KG1 (cell line): ENCODE data around the gene SIVA1.

Experiments used
- DNase-seq: peaks from one replicate; lab custom pipeline; 2025; lab: John Stamatoyannopoulos, UW

Gene SIVA1

DNA sequence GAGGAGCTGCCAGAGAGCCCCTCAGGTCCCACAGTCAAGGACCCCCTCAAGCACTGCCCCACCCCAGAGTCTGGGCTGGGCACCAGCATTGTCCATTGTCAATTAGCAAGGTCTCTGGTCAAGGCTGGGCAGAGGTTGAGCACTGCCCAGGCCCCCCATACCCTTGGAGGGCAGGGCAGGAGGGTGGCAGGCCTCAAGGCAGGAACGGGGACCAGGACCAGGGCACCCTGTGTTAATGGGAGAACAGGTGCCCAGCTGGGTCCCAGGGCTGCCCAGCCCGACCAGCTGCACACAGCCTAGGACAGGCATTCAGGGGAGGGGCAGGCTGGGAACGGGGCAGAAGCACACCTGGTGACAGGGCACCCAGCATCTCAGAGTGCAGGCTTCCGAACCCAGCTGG lies 18.4 kb downstream of the SIVA1 start:
- DNase-seq, result no peak

DNA sequence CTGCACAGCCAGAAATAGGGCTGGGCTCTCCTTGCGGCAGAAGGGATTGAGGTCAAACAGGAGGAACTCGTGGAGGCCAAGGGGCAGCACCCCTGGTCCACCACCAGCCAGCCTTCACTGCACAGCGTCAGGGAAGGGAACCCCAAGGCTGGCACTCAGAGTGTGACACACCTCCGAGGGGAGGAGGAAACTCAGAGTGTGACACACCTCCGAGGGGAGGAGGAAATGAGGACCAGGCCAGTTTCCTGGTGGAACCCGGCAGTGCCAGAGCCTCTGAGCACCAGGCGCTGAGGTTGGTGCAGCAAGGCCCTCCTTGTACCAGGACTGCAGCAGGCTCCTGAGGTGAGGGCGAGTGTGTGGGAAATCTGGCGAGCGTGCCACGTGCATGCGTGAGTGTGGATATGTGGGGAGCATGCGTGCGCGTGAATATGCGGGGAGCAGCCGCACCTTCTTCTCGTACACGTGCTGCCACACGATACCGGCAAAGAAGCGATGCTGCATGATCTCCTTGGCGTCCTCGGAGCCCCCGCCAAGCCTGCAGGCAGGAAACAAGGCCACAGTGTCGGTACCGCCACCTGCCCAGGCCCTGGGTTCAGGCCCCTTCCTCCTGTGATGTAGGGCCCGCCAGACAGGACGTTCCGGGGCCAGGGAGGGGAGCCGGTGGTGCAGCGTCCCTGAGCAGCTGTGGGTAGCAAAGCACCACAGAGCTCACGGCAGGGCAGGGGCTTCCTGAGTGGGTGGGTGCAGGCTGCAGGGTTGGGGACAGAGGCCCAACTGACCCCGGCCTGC lies 19.2 kb downstream of the SIVA1 start:
- no peak for DNase-seq

DNA sequence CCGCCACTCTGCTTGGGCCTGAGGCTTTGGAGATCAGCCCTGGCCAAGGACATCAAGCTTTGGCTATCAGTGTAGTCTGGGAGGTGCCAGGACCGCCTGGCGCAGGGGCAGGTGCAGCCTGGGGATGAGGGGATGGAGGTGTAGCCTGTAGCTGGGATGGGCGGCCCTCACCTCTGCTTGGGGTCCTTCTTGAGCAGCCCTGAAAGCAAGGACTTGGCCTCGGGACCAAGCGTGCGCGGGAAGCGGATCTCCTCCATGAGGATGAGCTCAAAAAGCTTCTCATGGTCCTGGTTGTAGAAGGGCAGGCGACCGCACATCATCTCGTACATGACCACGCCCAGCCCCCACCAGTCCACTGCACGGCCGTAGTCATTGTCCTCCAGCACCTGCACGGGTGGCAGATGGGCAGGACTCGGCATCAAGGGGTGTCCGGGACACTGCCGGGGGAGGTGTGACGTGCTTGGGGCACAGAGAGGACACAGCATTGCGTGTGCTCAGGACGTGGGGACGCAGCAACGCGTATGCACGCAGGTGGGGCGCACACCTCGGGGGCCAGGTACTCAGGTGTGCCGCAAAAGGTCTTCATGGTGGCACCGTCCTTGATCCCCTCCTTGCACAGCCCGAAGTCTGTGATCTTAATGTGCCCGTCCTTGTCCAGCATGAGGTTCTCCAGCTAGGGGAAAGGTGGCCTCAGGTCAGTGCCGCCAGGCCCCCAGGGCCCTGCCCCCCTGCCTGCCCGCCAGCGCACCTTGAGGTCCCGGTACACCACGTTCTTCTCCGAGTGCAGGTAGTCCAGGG lies 20.0 kb downstream of the SIVA1 start:
- DNase-seq, result no peak

DNA sequence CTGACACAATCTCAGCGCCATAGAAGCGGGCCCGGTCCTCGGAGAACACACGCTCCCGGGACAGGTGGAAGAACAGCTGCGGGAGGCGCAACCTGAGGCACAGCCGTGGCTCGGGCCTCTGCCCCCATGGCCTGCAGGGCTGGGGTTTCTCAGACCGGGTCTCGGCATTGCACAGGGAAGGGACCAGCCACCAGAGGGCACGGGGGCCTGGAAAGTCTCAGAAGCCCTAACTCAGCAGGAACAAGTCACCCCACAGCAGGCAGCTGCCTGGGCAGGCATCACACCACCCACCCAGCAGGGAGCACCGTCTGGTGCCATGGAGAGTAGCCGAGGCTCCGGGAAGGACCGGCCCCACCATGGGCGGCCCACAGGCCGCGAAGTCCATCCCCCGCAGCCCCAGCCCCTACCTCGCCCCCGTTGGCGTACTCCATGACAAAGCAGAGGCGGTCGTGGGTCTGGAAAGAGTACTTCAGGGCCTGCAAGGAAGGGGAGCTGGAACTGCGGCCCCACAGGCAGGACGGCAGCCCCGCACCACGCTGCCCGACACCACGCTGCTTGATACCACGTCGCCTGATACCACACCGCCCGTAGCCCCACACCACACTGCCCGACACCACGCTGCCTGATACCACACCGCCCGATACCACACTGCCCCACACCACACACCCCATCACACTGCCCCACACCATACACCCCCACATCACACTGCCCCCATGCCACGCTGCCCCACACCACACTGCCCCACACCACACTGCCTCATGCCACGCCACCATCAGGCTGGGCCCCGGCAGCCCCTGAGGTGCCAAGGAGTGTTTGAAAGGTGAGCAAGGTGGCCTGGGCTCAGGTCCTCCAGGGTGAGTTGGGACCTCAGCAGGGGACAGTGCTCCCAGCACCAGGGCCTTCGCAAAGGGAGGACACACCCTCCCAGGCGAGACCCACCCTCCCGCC lies 20.8 kb downstream of the SIVA1 start:
- DNase-seq, result no peak

DNA sequence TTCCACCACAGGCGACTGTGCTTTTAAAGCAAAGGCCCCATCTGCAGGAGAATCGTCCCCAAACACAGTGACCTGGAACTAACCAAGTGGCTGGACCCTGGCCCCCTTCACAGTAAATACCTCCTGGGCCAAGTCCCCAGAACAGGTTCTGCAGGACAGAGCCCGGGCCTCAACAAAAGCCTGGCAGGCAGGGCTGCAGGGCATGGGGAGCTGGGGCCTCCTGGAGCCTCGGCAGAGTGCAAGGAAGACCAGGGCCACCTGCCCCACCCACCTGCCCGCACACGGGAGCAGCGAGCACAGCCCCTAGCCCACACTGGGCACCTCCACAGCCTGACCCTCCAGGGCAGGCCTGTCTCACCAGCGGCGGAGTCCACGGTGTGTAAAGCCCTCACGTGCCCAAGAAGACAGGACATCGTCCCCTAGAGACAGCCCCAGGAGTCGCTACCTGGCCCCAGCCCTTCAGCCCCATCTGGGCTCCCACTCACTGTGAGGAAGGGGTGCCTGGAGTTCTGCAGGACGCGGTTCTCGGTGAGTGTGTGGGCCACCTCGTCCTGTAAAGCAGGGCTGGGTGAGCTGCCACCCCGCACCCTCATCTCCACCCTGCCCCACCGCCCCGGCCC lies 21.6 kb downstream of the SIVA1 start:
- no peak for DNase-seq

DNA sequence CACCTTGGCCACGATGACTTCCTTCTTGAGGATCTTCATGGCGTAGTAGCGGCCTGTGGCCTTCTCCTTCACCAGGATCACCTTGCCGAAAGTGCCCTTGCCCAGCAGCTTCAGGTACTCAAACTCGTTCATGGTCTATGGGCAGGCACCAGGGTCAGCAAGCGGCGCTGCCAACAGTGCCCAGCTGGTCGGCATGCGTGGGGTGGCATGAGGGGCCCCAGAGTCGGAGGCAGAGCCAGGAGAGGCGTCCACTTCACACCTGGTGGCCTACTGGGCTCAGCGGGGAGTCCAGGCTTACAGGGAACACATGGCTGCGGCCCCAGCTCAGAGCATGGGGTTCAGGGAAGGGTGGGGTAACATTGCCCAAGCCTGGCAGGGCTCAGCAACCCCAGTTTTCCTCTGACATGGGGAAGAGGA lies 22.1 kb downstream of the SIVA1 start:
- DNase-seq, result no peak

DNA sequence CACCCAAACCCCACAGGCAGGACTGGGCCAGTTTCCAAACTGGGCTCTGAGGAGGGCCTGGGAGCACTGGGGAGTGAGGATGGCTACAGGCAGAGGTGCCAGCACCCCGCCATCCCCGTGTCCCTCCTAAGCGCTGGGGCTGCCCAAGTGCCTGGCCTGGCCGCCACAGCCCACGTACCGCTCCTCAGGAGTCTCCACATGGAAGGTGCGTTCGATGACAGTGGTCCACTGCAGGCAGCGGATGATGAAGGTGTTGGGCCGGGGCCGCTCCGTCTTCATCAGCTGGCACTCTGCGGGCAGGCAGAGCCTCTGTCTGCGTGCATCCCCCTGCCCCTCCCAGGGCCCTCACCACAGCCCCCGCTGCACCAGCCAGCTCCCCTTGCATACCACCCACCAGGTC lies 23.5 kb downstream of the SIVA1 start:
- no peak for DNase-seq

DNA sequence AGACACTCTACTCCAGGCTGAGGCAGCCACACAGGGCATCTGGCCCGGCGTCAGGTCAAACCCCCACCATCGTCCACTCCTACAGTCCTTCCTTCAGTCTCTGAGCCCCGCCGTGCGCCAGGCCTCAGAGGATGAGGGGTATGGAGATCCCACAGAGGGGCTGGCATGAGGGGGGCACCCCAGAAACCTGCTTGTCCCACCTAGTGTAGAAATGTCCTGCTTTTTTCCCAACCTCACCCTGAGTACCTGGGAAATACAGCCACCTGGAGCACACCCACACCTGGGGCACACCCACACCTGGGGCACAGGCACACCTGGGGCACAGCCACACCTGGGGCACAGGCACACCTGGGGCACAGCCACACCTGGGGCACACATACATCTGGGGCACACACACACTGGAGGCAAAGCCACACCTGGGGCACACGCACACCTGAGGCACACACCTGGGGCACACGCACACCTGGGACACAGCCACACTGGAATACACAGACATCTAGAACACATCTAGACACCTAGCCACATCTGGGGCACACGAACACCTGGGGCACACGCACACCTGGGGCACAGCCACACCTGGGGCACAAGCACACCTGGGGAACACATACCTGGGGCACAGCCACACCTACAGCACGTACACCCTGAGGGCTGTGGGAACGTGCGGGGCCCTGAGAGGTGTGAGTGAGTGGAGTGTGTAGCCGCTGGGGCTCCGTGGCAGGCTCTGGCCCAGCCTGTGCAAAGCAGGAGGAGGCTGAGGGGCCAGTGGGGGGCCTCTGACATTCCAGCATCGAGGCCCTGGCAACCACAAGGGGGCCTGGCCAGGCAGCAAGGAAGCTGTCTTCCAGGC lies 24.2 kb downstream of the SIVA1 start:
- no peak for DNase-seq

DNA sequence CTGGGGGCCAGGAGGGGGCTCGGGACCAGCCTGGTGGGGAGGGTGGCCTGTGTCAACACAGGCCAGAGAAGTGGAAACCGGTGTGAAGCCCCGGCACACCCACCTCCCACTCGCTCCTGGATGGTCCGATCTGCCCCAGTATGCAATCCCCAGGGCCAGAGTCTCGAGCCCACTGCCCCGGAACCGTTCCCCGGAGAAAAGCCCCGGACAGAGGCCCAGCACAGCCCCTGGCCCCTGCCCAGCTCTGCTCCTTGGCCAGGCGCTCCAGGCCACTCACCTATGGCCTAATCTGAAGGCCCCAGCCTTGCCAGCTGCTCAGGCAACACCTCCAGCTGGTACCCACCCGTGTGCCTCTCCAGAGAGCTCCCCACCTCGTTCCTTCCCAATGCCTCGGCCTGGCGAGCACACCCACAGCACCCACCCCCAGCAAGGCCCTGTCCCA lies 24.9 kb downstream of the SIVA1 start:
- no peak for DNase-seq

DNA sequence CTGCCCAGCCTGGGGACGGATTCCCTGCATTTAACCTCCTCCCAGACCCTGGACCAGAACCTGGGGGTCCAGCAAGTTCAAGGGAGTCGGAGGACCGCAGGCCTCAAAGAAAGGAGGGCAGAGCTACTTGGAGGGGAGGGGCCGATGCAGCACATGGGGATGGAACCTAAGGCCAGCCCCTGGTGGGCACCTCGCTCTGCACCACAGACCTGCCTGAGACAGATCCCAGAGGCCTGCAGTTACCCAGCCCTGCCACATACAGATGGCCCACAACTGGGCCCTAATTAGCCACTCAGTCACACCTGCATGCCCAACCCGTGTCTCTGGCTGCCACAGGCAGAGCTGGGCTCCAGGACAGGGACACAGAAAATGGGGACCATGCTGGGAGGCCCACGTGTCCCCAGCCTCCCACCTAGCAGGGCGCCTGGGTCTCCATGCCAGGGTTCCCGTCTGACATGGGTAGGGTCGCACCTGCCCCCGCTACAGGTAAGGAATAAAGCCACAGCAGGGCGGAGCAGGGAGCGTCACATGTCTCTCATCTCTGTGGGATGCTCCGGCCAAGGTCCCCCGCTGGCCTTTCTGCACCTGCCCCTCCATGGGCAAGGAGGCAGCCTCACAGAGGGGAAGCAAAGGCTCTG lies 25.9 kb downstream of the SIVA1 start:
- DNase-seq, result no peak

DNA sequence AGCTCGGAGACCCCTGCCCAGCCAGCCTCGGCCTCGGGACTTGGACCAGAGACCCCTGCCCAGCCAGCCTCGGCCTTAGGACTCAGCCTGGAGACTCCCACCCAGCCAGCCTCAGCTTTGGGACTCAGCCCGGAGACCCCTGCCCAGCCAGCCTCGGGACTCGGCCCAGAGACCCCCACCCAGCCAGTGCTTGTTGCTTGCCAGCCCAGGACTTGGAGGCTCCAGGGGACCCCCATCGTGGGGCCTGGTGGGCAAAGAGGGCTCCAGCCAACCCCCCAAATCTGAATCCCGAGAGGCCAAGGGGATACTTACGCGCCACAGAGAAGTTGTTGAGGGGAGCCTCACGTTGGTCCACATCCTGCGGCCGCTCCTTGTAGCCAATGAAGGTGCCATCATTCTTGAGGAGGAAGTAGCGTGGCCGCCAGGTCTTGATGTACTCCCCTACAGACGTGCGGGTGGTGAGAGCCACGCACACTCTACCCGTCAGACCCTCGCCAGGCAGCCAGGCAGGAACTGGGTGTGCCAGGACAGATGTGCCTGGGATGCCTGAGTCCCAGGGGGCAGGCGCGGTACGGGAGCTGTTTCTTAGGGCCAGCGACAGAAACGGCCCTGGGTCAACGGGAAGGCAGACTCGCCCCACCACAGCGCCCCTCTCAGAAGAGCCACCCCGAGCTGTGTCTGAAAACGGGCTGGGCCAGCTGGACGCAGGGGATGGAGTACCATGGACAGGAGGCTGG lies 27.0 kb downstream of the SIVA1 start:
- no peak for DNase-seq

DNA sequence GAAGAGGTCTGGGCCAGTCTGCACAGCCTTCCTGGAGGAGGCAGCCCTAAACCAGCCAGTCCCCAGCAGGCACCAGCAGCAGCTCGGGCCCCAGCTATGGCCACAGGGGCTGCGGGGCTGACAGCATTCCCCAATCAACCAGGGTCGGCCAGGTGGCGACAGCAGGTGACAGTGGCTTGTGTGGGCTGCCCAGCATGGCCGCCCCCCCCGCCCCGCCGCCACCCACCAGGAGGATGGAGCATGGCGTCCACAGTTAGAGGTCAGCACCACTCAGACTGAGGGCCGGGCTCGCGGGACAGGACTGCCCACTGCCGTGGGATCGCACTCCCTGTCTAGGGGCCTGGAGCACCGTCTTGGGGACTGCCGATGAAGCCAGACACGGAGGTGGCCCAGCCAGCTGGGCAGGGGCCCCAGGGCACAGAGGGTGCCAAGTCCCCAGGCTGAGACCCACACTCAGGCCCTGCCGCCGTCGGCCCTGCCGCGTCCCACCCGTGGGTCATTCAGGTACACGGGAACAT lies 27.6 kb downstream of the SIVA1 start:
- no peak for DNase-seq

DNA sequence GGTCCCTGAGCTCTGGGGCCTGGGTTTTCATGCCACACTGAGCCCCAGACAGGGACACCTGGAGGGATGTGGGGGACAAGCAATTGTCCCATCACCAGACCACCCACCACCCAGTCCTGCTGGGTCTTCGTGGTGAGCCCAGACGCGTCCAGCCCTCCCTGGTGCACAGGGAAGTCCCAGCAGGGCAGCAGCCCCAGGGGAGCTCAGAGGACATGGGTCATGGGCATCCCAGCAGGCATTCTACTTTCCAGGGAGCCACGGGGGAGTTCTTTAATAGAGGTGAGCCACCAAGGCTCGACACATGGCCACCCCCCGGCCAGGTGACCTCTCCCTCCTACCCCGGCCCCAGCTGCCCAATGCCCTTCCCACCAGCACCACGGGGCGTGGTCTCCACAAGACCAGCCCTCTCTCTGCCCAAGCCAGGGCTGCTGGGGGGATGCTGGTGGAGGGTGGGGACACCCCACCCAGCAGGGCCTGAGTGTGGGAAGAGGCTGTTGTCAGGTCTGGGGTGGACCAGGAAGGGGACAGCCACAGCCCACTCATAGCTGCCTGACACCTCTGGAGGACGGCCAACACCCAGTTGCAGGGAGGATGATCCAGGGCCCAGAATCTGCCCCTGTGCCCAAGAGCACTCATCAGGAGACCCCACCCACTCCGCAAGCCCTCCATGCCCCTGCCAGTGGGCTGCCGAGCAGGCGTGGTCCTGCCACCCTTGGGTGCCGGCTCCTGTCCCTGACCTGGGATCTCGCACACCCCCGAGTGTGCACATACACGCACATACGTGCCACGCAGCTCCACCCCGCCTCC lies 28.5 kb downstream of the SIVA1 start:
- DNase-seq, result no peak

DNA sequence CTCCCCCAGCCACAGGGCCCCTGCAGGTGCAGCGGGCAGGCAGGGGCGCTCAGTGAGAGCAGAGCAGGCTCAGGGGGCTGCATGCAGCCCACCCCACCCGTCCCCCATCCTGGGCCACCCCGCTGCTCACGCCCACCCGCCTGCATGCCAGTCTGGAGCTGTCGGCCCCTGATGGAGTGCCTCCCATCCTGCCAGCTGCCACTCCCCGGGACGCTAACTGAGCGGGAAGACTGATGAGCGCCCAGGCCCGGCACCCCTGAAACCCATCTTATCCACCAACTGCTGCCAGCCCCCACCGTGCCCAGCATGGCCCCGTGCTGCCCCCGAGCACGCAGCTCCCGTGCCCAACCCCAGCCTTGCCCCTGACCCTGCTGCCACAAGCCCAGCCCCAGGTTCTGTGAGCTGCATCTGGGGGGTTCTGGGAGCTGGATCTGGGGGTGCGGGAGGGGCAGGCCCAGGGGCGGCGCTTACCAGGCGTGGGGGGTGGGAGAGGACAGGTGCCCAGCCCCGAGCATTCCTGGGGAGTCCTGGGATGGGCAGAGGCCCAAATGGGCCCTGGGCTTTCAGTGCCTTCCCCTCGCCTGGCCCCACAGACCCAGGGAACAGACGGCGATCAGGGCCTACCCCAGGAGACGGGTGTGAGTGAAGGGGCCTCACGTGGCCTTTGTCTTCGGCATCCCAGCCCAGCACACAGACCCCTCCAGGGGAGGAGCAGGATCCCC lies 29.3 kb downstream of the SIVA1 start:
- DNase-seq, result no peak

DNA sequence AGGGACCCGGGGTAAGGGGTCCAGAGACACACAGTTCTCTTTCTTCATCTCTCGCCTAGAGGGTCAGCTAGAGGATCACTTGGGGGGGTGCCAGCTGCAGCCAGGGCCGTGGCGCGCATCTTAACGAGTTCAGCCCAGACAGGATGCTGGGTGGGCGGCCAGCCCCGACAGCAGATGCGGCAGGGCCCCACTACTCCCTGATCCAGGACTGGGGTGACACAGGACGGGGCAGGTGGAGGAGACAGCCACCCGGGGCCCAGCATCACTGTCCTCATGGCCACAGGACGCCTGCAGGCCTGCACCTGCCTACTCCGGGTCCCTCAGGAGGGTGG lies 29.8 kb downstream of the SIVA1 start:
- no peak for DNase-seq

DNA sequence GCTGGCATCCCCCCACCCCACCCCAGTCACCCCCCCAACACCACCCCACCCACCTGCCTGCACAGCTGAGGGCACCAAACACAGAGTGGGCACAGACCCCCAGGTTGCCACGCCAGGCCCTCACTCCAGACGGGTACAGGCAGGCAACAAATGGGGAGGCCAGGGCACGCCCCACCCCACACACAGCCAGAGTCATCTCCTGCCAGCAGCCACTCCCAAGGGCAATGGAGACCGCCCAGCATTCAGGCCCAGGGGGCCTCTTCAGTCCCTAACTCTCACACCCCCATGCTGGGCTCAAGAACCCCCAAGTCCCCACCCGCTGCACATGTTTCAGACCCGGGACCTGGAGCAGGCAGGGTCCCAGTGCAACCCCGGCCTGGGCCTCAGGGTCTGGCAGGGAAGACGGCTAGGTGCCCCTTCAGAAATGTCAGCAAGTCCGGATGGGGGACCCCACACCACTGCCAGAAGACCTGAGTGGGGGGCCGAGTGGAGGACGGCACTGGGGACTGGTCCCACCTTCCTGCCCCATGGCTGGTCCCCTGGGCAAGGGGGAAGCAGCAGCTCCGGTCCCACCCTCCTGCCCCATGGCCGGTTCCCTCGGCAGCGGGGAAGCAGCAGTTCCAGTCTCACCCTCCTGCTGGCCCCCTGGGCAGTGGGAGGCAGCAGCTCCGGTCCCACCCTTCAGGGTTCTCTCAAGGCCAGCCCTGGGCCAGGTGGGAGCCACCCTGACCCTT lies 30.7 kb downstream of the SIVA1 start:
- no peak for DNase-seq

DNA sequence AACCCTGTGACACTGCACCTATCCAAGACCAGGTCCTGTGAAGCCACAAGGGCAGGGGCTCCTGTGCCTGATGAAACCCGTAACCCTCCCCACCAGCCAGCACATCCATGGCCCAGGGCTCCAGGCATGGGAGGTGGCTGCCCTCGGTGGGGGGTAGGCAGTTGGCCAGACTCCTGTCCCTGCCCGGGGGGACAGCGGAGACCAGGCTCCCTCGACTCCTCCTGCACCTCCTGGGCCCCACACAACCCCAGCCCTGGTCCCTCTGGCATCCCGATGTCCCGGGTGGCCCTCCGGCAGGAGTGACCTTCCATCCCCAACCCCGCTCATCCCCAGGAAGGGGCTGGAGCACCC lies 31.2 kb downstream of the SIVA1 start:
- DNase-seq, result no peak
